HEK293T (cell line): ENCODE results near the gene B3GAT2.

ENCODE experiments used
- CTCF ChIA-PET: fragments of 350-600 bp; formaldehyde crosslinking; extraction: SDS; loops from one replicate; lab custom pipeline; 2021; ENCODE audit warnings: antibody characterized with exemption, inconsistent platforms; lab: Yijun Ruan, JAX
- POLR2A ChIA-PET: fragments of 350-600 bp; formaldehyde crosslinking; extraction: SDS; loops from one replicate; lab custom pipeline; 2020; ENCODE audit warnings: antibody characterized with exemption, inconsistent platforms; lab: Yijun Ruan, JAX
- DNase-seq: peaks from one replicate; pipeline ENCODE4 v3.0.0; 2012; ENCODE audit warnings: mixed read lengths; ENCODE audit errors: extremely low spot score
- ARNT ChIP-seq: fragments of 450-650 bp; IDR thresholded peaks from 2 replicates; pipeline ENCODE4 v1.6.1; 2017; ENCODE audit warnings: mild to moderate bottlenecking
- BHLHE40 ChIP-seq: fragments of 450-650 bp; IDR thresholded peaks from 2 replicates; pipeline ENCODE4 v1.6.1; 2016; ENCODE audit warnings: mild to moderate bottlenecking, moderate library complexity, borderline replicate concordance
- CTBP1 ChIP-seq: fragments of 450-650 bp; IDR thresholded peaks from 2 replicates; pipeline ENCODE4 v1.6.1; 2016; ENCODE audit warnings: borderline replicate concordance
- ELF4 ChIP-seq: fragments of 450-650 bp; IDR thresholded peaks from 2 replicates; pipeline ENCODE4 v1.6.1; 2017; ENCODE audit warnings: antibody characterized with exemption
- FOXA1 ChIP-seq: fragments of 450-650 bp; IDR thresholded peaks from 2 replicates; pipeline ENCODE4 v1.6.1; 2016; ENCODE audit warnings: mild to moderate bottlenecking
- FOXK2 ChIP-seq: fragments of 450-650 bp; IDR thresholded peaks from 2 replicates; pipeline ENCODE4 v1.6.1; 2016; ENCODE audit warnings: mild to moderate bottlenecking
- FOXM1 ChIP-seq: fragments of 450-650 bp; IDR thresholded peaks from 2 replicates; pipeline ENCODE4 v1.6.1; 2017; ENCODE audit warnings: mild to moderate bottlenecking, borderline replicate concordance
- HDGF ChIP-seq: fragments of 450-650 bp; IDR thresholded peaks from 2 replicates; pipeline ENCODE4 v1.6.1; 2017; ENCODE audit warnings: antibody characterized with exemption, borderline replicate concordance
- L3MBTL2 ChIP-seq: fragments of 450-650 bp; conservative IDR thresholded peaks from 2 replicates; pipeline ENCODE4 v1.6.1; 2016; ENCODE audit warnings: mild to moderate bottlenecking
- LEF1 ChIP-seq: fragments of 450-650 bp; IDR thresholded peaks from 2 replicates; pipeline ENCODE4 v1.6.1; 2017; ENCODE audit warnings: mild to moderate bottlenecking, borderline replicate concordance
- NFRKB ChIP-seq: fragments of 450-650 bp; IDR thresholded peaks from 2 replicates; pipeline ENCODE4 v1.6.1; 2016; ENCODE audit warnings: mild to moderate bottlenecking, moderate library complexity
- PKNOX1 ChIP-seq: fragments of 450-650 bp; IDR thresholded peaks from 2 replicates; pipeline ENCODE4 v1.6.1; 2016
- SP1 ChIP-seq: fragments of 450-650 bp; IDR thresholded peaks from 2 replicates; pipeline ENCODE4 v1.6.1; 2017
- SUZ12 ChIP-seq: fragments of 450-650 bp; IDR thresholded peaks from 2 replicates; pipeline ENCODE4 v1.6.1; 2016; ENCODE audit warnings: mild to moderate bottlenecking
- TARDBP ChIP-seq: fragments of 450-650 bp; IDR thresholded peaks from 2 replicates; pipeline ENCODE4 v1.6.1; 2016
- ZNF384 ChIP-seq: fragments of 450-650 bp; IDR thresholded peaks from 2 replicates; pipeline ENCODE4 v1.6.1; 2016

The B3GAT2 gene

GRCh38 chr6:70857387-70858077, 99.3 kb downstream of the B3GAT2 start:
- no peak for DNase-seq
- TF ChIP-seq ELF4: no peak
- TF ChIP-seq SUZ12: no peak
- no peak for TF ChIP-seq TARDBP
- TF ChIP-seq CTBP1: no peak
- no peak for TF ChIP-seq ARNT
- TF ChIP-seq FOXK2: no peak
- no peak for TF ChIP-seq L3MBTL2
- ChIA-PET CTCF (no interaction called here), POLR2A (no interaction called here)

- no peak for DNase-seq
- ChIA-PET CTCF (no interaction called here), POLR2A (no interaction called here)
- no peak for TF ChIP-seq HDGF
These were observed 104.1 kb downstream of the B3GAT2 start for GRCh38 chr6:70852667-70853246.

- CTCF ChIA-PET: no interaction called here
- no peak for DNase-seq
- TF ChIP-seq FOXK2: no peak
- no peak for TF ChIP-seq PKNOX1
- TF ChIP-seq BHLHE40: no peak
- no peak for TF ChIP-seq TARDBP
- TF ChIP-seq ARNT: no peak
- TF ChIP-seq SUZ12: no peak
- TF ChIP-seq FOXA1: no peak
- no peak for TF ChIP-seq LEF1
- POLR2A ChIA-PET: no interaction called here
These were observed 107.4 kb downstream of the B3GAT2 start for GRCh38 chr6:70849348-70850069.

- TF ChIP-seq ELF4: no peak
- TF ChIP-seq L3MBTL2: no peak
- TF ChIP-seq TARDBP: no peak
- TF ChIP-seq ARNT: no peak
- no peak for TF ChIP-seq FOXK2
- TF ChIP-seq SUZ12: no peak
- TF ChIP-seq ZNF384: no peak
- TF ChIP-seq NFRKB: no peak
- no peak for TF ChIP-seq CTBP1
- no peak for TF ChIP-seq PKNOX1
- TF ChIP-seq FOXM1: no peak
- TF ChIP-seq BHLHE40: no peak
- TF ChIP-seq LEF1: no peak
- no peak for TF ChIP-seq FOXA1
- no peak for TF ChIP-seq HDGF
- TF ChIP-seq SP1: no peak
- POLR2A ChIA-PET: no interaction called here
- no peak for DNase-seq
- CTCF ChIA-PET: no interaction called here
These were observed 109.5 kb downstream of the B3GAT2 start for GRCh38 chr6:70847106-70848084.

- POLR2A ChIA-PET: no interaction called here
- no peak for DNase-seq
- CTCF ChIA-PET: no interaction called here
- TF ChIP-seq FOXA1 (no peak), NFRKB (no peak), FOXK2 (no peak), ZNF384 (no peak), L3MBTL2 (no peak), ELF4 (no peak), FOXM1 (no peak), LEF1 (no peak)
These were observed 110.5 kb downstream of the B3GAT2 start for GRCh38 chr6:70846207-70846835.

GRCh38 chr6:70844301-70844700, 112.6 kb downstream of the B3GAT2 start:
- CTCF ChIA-PET: interaction anchor here (0.6 to 2.0 kb wide), 2 partner anchors 40 to 111 kb away, joined by 5 read pairs; no protein-coding TSS in a partner anchor
- POLR2A ChIA-PET: no interaction called here
- no peak for DNase-seq
- TF ChIP-seq FOXM1 (no peak), NFRKB (no peak), FOXA1 (no peak)
